Stimulated activated CD4-positive, alpha-beta T cell treated with anti-CD3 and anti-CD28 coated beads, Interleukin-15, amount 100 ng/mL, for 24 hours (primary cell): Measurements from ENCODE around the gene DOK5.

Experiments used
- DNase-seq: peaks from one replicate; pipeline ENCODE4 v3.0.0-alpha.2; 2020

DOK5 gene

GRCh38 chr20:54650052-54650719, 174.8 kb downstream of the DOK5 start:
- no peak for DNase-seq

- no peak for DNase-seq
Measured at GRCh38 chr20:54651252-54651651, 175.9 kb downstream of the DOK5 start.

- no peak for DNase-seq
Measured at GRCh38 chr20:54654450-54654849, 179.1 kb downstream of the DOK5 start.

- DNase-seq, result no peak
Measured at GRCh38 chr20:54657268-54657826, 182.0 kb downstream of the DOK5 start.

- no peak for DNase-seq
Measured at GRCh38 chr20:54658525-54658924, 183.1 kb downstream of the DOK5 start.

- no peak for DNase-seq
Measured at GRCh38 chr20:54661265-54661664, 185.9 kb downstream of the DOK5 start.

- no peak for DNase-seq
Measured at GRCh38 chr20:54661880-54662465, 186.6 kb downstream of the DOK5 start.

- no peak for DNase-seq
Measured at GRCh38 chr20:54665812-54666211, 190.4 kb downstream of the DOK5 start.

GRCh38 chr20:54668271-54669039, 193.1 kb downstream of the DOK5 start:
- peak; percentile 58 for DNase-seq

GRCh38 chr20:54669040-54669363, 193.6 kb downstream of the DOK5 start:
- no peak for DNase-seq

- no peak for DNase-seq
Measured at GRCh38 chr20:54678253-54678652, 202.9 kb downstream of the DOK5 start.

GRCh38 chr20:54680439-54680838, 205.0 kb downstream of the DOK5 start:
- DNase-seq, result no peak

GRCh38 chr20:54680872-54681619, 205.7 kb downstream of the DOK5 start:
- DNase-seq, result peak; percentile 26

- no peak for DNase-seq
Measured at GRCh38 chr20:54681869-54682268, 206.5 kb downstream of the DOK5 start.

- no peak for DNase-seq
Measured at GRCh38 chr20:54688476-54688875, 213.1 kb downstream of the DOK5 start.

- DNase-seq, result no peak
Measured at GRCh38 chr20:54690323-54690722, 214.9 kb downstream of the DOK5 start.

- no peak for DNase-seq
Measured at GRCh38 chr20:54691327-54691726, 215.9 kb downstream of the DOK5 start.

- no peak for DNase-seq
Measured at GRCh38 chr20:54692168-54692887, 216.9 kb downstream of the DOK5 start.

- DNase-seq, result no peak
Measured at GRCh38 chr20:54694516-54694915, 219.1 kb downstream of the DOK5 start.

GRCh38 chr20:54698373-54698772, 223.0 kb downstream of the DOK5 start:
- DNase-seq, result no peak
